ENCODE data around the gene NANOS3.
"Not testable (repeated sequence)": the region's sequence is repeated elsewhere in the genome, so short reads cannot be mapped to it uniquely, and the experiment has no call there.

Gene NANOS3

GRCh38 chr19:13887018-13887436 is 10.1 kb downstream of the NANOS3 start:
- peak; percentile 68 for DNase-seq

- no peak for DNase-seq
Observed at GRCh38 chr19:13887517-13887916, 10.6 kb downstream of the NANOS3 start.

GRCh38 chr19:13888281-13888680 is 11.3 kb downstream of the NANOS3 start:
- no peak for DNase-seq

GRCh38 chr19:13890136-13890535 is 13.2 kb downstream of the NANOS3 start:
- DNase-seq: no peak

GRCh38 chr19:13892870-13893269 is 15.9 kb downstream of the NANOS3 start:
- no peak for DNase-seq

- DNase-seq: no peak
Observed at GRCh38 chr19:13894552-13894951, 17.6 kb downstream of the NANOS3 start.

- DNase-seq: no peak
Observed at GRCh38 chr19:13896227-13896626, 19.3 kb downstream of the NANOS3 start.

GRCh38 chr19:13899393-13899792 is 22.5 kb downstream of the NANOS3 start:
- DNase-seq: no peak

- no peak for DNase-seq
Observed at GRCh38 chr19:13899912-13900584, 23.1 kb downstream of the NANOS3 start.

- DNase-seq: peak; percentile 49
Observed at GRCh38 chr19:13902993-13903555, 26.1 kb downstream of the NANOS3 start.

- peak; percentile 90 for DNase-seq
Observed at GRCh38 chr19:13905634-13906520, 28.9 kb downstream of the NANOS3 start, which contains the start of the genes BRME1 and CC2D1A. TSS of gene BRME1 (minus strand) at chr19:13906117. CDS start at chr19:13904892, 1,225 bp downstream. TSS of gene CC2D1A (plus strand) at chr19:13906201. CDS start at chr19:13906442, 241 bp downstream.

- DNase-seq: no peak
Observed at GRCh38 chr19:13906521-13906904, 29.6 kb downstream of the NANOS3 start.

GRCh38 chr19:13906910-13907309 is 30.0 kb downstream of the NANOS3 start:
- DNase-seq: no peak

- no peak for DNase-seq
Observed at GRCh38 chr19:13908674-13909073, 31.7 kb downstream of the NANOS3 start.

GRCh38 chr19:13909430-13909829 is 32.5 kb downstream of the NANOS3 start:
- DNase-seq: no peak

GRCh38 chr19:13913352-13913751 is 36.4 kb downstream of the NANOS3 start:
- DNase-seq: no peak

- DNase-seq: no peak
Observed at GRCh38 chr19:13914777-13915176, 37.8 kb downstream of the NANOS3 start.

GRCh38 chr19:13917888-13918406 is 41.0 kb downstream of the NANOS3 start:
- DNase-seq: no peak

- DNase-seq: no peak
Observed at GRCh38 chr19:13918726-13919411, 41.9 kb downstream of the NANOS3 start.

- no peak for DNase-seq
Observed at GRCh38 chr19:13920524-13920923, 43.6 kb downstream of the NANOS3 start.

- peak; percentile 21 for DNase-seq
Observed at GRCh38 chr19:13920940-13921747, 44.2 kb downstream of the NANOS3 start.

- DNase-seq: not testable (repeated sequence)
Observed at GRCh38 chr19:13922118-13922517, 45.2 kb downstream of the NANOS3 start.
